ENCODE measurements around the gene PKNOX2.

PKNOX2 gene

DNA sequence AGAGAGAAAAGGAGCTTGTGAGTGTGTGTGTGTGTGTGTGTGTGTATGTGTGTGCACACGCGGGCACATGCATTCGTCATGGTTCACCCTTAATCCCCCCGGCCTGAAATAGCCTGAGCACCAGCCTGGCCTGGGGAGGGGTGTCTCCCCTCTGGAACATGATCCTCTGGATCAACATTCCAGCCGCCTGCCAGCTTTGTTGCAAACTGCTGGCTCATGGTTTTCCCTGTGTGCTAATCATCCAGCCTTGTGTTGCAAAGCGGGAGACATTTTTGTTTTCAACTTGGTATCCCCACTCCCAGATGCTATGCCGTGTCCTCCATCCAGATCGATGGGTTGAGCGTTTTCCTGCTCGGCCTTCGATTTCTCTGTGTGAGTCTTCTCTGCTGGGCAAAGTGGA is 237.2 kb downstream of the PKNOX2 start:
- H3K9me3 ChIP-seq, result no peaks in the 10 kb centered on the region
- H3K9ac ChIP-seq, result no peak overlapping the region
- peaks cover 13% of the 10 kb centered on the region for H3K4me1 ChIP-seq
- no peak overlapping the region for H3K4me2 ChIP-seq
- no peaks in the 10 kb centered on the region for H3K36me3 ChIP-seq
- TF ChIP-seq Cebpa-rat (IDR thresholded peaks at IDR 0.05), result no peak
- no peak overlapping the region for H3K27ac ChIP-seq
- no peaks in the 10 kb centered on the region for H4K20me1 ChIP-seq
- no peaks in the 10 kb centered on the region for H3K27me3 ChIP-seq
- no peak overlapping the region for H3K4me3 ChIP-seq

DNA sequence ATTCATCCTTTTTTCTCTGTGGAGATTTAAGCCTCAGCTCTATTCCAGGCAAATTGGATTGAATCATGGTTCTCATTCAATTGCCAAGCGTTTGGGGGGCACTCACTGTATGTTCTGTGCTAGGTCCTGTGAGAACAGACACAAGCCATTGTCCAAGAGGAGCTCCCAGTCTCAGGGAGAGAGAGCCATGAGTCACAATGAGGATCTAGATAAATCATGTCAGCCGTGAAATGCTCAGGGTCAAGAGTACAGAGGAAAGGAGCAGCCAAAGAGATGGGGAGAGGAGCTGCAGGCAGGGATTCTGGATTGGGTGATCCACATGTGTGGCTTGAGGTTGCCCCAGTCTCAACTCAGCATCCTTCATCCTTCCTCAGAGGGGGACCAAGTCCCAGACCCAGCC is 237.9 kb downstream of the PKNOX2 start:
- H3K27me3 ChIP-seq, result no peaks in the 10 kb centered on the region
- no peak for TF ChIP-seq Cebpa-rat (IDR thresholded peaks at IDR 0.05)

DNA sequence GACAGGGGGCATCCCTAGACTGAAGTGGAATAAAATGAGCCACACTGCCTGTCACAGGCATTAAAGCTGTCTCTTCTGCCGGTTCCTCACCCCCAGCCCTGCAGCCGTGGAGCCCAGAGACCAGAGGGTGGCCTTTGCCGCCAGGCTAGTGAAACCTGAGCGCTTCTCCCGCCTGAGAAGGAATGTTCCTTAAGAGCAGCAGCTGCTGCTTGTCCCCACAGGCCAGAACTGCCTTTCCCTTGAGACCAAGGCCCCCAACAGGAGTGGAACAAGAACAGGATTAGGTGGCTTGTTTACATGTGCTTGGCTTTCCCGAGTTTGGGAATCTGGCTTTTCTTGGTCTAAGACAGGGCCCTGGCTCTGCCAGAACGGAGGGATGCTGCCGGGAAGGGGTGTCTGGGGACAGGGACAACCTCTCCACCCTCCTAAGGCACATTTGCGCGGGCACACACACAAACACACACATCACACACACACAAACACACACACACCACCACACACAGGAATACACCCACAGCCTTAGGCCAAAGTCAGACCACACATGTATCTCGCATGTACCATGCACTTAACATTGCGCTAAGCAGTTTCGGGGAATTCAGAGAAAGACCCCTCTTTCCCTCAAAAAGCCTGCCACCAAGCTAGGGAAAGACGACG is 239.7 kb downstream of the PKNOX2 start:
- no peaks in the 10 kb centered on the region for H3K9me3 ChIP-seq
- no peak overlapping the region for H3K4me2 ChIP-seq
- no peak for TF ChIP-seq Cebpa-rat (IDR thresholded peaks at IDR 0.05)
- peaks cover 18% of the 10 kb centered on the region for H3K4me1 ChIP-seq
- no peaks in the 10 kb centered on the region for H3K36me3 ChIP-seq
- H4K20me1 ChIP-seq, result no peaks in the 10 kb centered on the region
- H3K9ac ChIP-seq, result no peak overlapping the region
- no peak overlapping the region for H3K4me3 ChIP-seq
- H3K27ac ChIP-seq, result no peak overlapping the region
- no peaks in the 10 kb centered on the region for H3K27me3 ChIP-seq

More for the DNA sequence above, 237.9 kb downstream of the PKNOX2 start:
- no peak overlapping the region for H3K4me2 ChIP-seq
- H4K20me1 ChIP-seq, result no peaks in the 10 kb centered on the region
- H3K27ac ChIP-seq, result no peak overlapping the region
- no peak overlapping the region for H3K4me3 ChIP-seq
- H3K4me1 ChIP-seq, result peaks cover 13% of the 10 kb centered on the region
- no peaks in the 10 kb centered on the region for H3K9me3 ChIP-seq
- H3K9ac ChIP-seq, result no peak overlapping the region
- no peaks in the 10 kb centered on the region for H3K36me3 ChIP-seq

DNA sequence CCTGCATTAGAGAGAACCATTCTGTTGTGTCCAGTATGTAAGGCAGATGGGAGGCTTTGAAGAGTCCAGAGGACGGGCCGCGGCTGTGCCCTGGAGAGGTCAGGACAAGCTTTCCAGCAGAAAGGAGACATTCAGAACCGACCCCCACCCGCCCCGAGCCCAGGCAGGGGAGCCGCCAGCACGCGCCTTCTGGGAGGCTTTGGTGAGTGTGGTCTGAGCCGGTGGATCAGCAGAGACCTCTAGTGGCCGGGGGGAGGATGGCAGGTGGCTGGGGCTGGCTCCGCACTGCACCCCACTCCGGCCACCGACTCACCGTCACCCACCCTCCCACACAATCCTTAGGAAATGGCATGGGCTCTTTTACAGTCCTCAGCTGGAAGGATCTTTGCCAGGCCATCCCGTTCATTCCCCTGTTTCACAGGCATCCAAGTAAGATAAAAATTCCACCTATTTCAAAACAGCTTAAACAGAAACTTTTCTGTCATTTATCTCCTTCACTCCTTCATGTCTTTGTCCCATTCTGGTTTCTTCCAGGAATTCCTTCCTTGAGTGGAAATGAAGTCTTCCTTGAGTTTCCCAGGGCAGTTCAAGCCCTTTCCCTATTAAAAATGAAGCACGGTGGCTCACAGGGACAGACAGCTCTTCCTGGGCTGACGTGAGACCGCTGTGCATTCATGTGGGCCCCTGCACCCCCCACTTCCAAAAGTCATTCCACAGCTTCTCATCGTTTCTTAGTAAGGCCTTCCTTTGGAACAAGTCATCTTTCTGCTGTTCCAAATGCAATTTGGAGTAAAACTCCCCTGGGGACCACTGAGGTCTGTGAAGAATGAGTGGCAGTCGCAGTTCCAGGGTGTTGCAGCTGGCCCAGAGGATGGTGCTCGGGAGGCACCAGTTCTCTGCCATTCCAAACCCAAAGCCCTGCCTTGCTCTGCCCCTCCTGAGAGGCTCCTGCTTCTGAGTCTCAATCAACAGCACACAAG is 240.6 kb downstream of the PKNOX2 start:
- Histone ChIP-seq H3K4me2 (peak overlapping the region; percentile 28; the same call in 1 of the 2 replicates), H4K20me1 (no peaks in the 10 kb centered on the region), H3K27ac (no peak overlapping the region), H3K27me3 (no peaks in the 10 kb centered on the region), H3K36me3 (no peaks in the 10 kb centered on the region), H3K4me1 (peaks cover 18% of the 10 kb centered on the region), H3K9ac (no peak overlapping the region), H3K4me3 (no peak overlapping the region), H3K9me3 (no peaks in the 10 kb centered on the region)
- TF ChIP-seq Cebpa-rat (IDR thresholded peaks at IDR 0.05), result no peak

DNA sequence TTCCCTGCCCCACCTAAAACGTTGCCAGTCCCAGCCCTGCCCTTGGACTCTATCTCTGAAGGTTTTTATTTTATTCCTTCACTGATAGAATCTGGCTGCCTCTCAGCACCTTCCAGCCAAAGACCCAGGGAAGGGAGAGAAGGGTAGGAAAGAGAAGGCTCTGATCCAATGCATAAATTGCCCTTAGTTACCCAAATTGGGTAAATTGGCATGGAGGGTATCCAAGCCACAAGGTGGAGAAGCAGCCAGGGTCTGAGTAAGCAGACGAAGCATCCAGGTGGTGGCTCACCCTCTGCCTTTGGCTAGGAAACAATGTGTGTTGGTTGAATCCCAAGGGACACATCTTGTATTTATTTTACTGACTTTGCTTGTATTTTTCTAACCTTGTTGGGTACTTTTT is 242.5 kb downstream of the PKNOX2 start:
- Histone ChIP-seq H3K27ac (no peak overlapping the region), H3K36me3 (no peaks in the 10 kb centered on the region), H3K4me2 (no peak overlapping the region), H4K20me1 (no peaks in the 10 kb centered on the region), H3K9me3 (no peaks in the 10 kb centered on the region), H3K9ac (no peak overlapping the region), H3K4me1 (peaks cover 18% of the 10 kb centered on the region), H3K4me3 (no peak overlapping the region), H3K27me3 (no peaks in the 10 kb centered on the region)
- no peak for TF ChIP-seq Cebpa-rat (IDR thresholded peaks at IDR 0.05)

DNA sequence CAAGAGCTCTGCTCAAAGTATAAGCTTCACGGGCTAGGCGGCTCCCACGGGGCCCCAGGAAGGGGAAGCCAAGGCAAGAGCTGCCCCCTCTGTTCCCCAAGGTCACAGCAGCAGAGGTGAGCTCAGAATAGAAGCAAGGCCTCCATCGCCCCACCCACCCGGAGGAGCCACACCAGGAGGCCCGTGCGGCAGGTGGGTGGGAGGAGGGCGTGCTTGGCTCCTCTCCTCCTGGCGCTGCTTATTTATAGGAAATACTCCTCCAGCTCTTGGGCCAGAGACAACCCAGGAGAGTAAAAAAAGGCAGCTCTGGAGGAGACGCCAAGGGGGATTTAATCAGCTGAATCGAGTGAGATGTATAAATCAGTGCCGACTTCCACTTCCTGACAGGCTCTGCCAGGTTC is 243.8 kb downstream of the PKNOX2 start:
- Histone ChIP-seq H3K4me1 (peaks cover 18% of the 10 kb centered on the region), H3K36me3 (no peaks in the 10 kb centered on the region), H4K20me1 (no peaks in the 10 kb centered on the region), H3K9ac (no peak overlapping the region), H3K9me3 (no peaks in the 10 kb centered on the region), H3K27me3 (no peaks in the 10 kb centered on the region), H3K27ac (no peak overlapping the region), H3K4me2 (no peak overlapping the region), H3K4me3 (no peak overlapping the region)
- no peak for TF ChIP-seq Cebpa-rat (IDR thresholded peaks at IDR 0.05)

DNA sequence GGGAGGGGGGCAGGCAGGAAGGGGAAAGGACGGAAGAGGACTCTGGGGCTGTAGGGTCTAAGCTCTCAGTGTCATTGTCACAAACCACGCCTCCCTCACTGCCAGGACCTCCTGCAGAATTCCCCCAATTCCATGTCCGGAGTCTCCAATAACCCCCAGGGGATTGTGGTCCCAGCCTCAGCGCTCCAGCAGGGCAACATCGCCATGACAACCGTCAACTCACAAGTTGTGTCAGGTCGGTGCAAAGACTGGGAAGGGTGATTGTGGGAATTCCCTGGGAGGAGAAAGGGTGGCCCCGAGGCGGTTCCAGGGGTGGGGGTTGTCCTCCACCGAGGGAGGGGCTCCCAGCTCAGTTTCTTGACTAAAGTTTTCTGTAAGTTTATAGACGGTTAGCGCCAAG is 245.5 kb downstream of the PKNOX2 start:
- Histone ChIP-seq H3K9me3 (no peaks in the 10 kb centered on the region), H3K27ac (no peak overlapping the region), H3K9ac (no peak overlapping the region), H3K36me3 (no peaks in the 10 kb centered on the region), H3K4me2 (no peak overlapping the region), H4K20me1 (no peaks in the 10 kb centered on the region), H3K27me3 (no peaks in the 10 kb centered on the region), H3K4me1 (peaks cover 16% of the 10 kb centered on the region), H3K4me3 (no peak overlapping the region)
- no peak for TF ChIP-seq Cebpa-rat (IDR thresholded peaks at IDR 0.05)

DNA sequence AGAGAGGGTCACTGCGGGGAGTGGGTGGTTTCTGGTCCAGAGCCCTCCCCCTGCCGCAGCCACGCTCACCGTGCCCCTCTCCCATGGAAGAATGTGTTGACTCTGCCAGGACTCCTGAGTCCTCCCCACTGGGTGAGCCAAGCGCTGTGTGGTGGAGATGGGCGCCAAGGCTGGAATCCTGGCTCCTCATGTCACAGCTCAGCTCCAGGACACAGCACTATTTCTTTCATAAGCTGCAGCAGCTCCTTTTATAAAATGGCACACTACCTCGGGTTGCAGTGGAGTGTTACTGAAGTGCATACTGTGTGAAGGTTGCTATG is 247.6 kb downstream of the PKNOX2 start:
- no peak overlapping the region for H3K4me3 ChIP-seq
- no peak overlapping the region for H3K4me2 ChIP-seq
- no peaks in the 10 kb centered on the region for H3K27me3 ChIP-seq
- H3K4me1 ChIP-seq, result peaks cover 5% of the 10 kb centered on the region; the same call in 1 of the 2 replicates
- H3K27ac ChIP-seq, result no peak overlapping the region
- H4K20me1 ChIP-seq, result no peaks in the 10 kb centered on the region
- H3K9ac ChIP-seq, result no peak overlapping the region
- no peaks in the 10 kb centered on the region for H3K36me3 ChIP-seq
- H3K9me3 ChIP-seq, result no peaks in the 10 kb centered on the region
- no peak for TF ChIP-seq Cebpa-rat (IDR thresholded peaks at IDR 0.05)

DNA sequence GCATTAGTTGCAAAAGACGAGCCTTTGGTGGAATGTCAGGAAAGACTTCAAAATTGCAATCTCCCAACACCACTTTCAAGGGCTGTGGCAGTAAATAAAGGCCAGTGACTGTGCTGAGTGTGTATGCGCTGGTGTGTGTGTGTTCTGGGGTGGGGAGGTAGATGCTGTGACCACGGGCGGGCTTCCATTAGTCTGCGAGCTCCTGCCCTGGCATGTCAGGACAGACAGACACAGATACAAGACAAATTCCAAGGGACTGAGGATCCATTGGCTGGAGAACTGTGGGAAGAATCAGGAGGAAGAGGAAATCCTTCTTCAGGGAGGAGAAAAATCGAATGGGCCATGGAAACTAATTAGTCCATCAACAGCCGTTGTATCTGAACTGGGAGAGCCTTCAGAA is 248.0 kb downstream of the PKNOX2 start:
- Histone ChIP-seq H3K4me1 (peaks cover 5% of the 10 kb centered on the region; the same call in 1 of the 2 replicates), H3K4me3 (no peak overlapping the region), H4K20me1 (no peaks in the 10 kb centered on the region), H3K9ac (no peak overlapping the region), H3K27ac (no peak overlapping the region), H3K36me3 (no peaks in the 10 kb centered on the region), H3K4me2 (no peak overlapping the region), H3K9me3 (no peaks in the 10 kb centered on the region), H3K27me3 (no peaks in the 10 kb centered on the region)
- no peak for TF ChIP-seq Cebpa-rat (IDR thresholded peaks at IDR 0.05)

DNA sequence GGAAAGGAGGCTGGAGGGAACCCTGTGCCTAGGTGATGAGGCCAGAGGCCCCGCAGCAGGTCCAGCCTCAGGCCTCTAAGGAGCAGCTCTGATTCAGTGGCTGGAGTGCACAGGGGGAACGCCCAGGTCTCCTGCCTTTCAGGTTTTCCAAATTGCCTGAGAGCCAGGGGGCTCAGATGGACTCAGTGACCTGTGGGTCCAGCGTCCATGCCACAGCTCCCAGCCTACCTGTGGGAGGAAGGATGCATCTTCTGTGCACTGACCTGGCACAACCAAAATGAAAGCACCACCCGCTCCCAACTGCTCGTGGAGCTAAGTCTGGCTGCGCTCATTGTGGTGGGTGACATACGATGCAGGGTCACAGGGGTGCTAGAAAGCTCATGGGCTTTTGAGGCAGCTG is 248.7 kb downstream of the PKNOX2 start:
- Histone ChIP-seq H3K9me3 (no peaks in the 10 kb centered on the region), H3K4me1 (peaks cover 2% of the 10 kb centered on the region; the same call in 1 of the 2 replicates), H3K9ac (no peak overlapping the region)

More for the DNA sequence above, 248.7 kb downstream of the PKNOX2 start:
- no peak for TF ChIP-seq Cebpa-rat (IDR thresholded peaks at IDR 0.05)
- Histone ChIP-seq H3K36me3 (no peaks in the 10 kb centered on the region), H3K27ac (no peak overlapping the region), H3K27me3 (no peaks in the 10 kb centered on the region), H4K20me1 (no peaks in the 10 kb centered on the region), H3K4me3 (no peak overlapping the region), H3K4me2 (no peak overlapping the region)

Measured in BLaER1 (cell line).